WTC11 (cell line): ENCODE data around the gene GPR26. TPM values are rescaled to one million over a fixed set of nuclear protein-coding genes. Genes with fewer than 3 reads are reported as not detected.

Source experiments
- ATAC-seq: fragments of 200-7000 bp; cut with Tn5 transposase; 2 replicates; pipeline ENCODE4 v1.10.0; 2021; ENCODE audit warnings: mild to moderate bottlenecking, moderate library complexity
- CTCF ChIA-PET: fragments of 300-600 bp; sonication (Branson Sonifier 250); formaldehyde crosslinking; loops from one replicate; lab custom pipeline; 2021; ENCODE audit warnings: antibody characterized with exemption; lab: Charles Lee
- POLR2A ChIA-PET: fragments of 350-600 bp; sonication (Branson Sonifier 250); formaldehyde crosslinking; loops from one replicate; lab custom pipeline; 2021; ENCODE audit warnings: antibody characterized with exemption; lab: Charles Lee
- DNase-seq: peaks from one replicate; pipeline ENCODE4 v3.0.0; 2021; ENCODE audit warnings: low spot score
- H3K27ac Mint-ChIP-seq: 2 replicates; pipeline ENCODE4 v1.8.0; 2021; ENCODE audit warnings: mixed read lengths
- H3K27me3 Mint-ChIP-seq: 2 replicates; pipeline ENCODE4 v1.8.0; 2021; ENCODE audit warnings: low read depth, mild to moderate bottlenecking, moderate library complexity, mixed read lengths
- H3K36me3 Mint-ChIP-seq: 2 replicates; pipeline ENCODE4 v1.8.0; 2021; ENCODE audit warnings: mixed read lengths
- H3K4me1 Mint-ChIP-seq: 2 replicates; pipeline ENCODE4 v1.8.0; 2022; ENCODE audit warnings: mixed read lengths
- H3K4me3 Mint-ChIP-seq: 2 replicates; pipeline ENCODE4 v1.8.0; 2021; ENCODE audit warnings: mild to moderate bottlenecking, moderate library complexity, mixed read lengths
- H3K9me3 Mint-ChIP-seq: 2 replicates; pipeline ENCODE4 v1.8.0; 2021; ENCODE audit warnings: mixed read lengths
- CBFB ChIP-seq: sonication (generic); formaldehyde crosslinking; IDR thresholded peaks from 2 replicates; pipeline ENCODE4 v1.8.1; 2022; ENCODE audit warnings: mild to moderate bottlenecking, low read depth, missing genetic modification reagents
- ESRRA ChIP-seq: sonication (generic); formaldehyde crosslinking; IDR thresholded peaks from 2 replicates; pipeline ENCODE4 v1.8.1; 2022; ENCODE audit warnings: mild to moderate bottlenecking, missing genetic modification reagents, borderline replicate concordance
- HMGA2 ChIP-seq: fragments of 250-450 bp; sonication (Bioruptor Pico); IDR thresholded peaks from 2 replicates; pipeline ENCODE4 v1.4.0; 2021; ENCODE audit warnings: mild to moderate bottlenecking, moderate library complexity
- ZNF416 ChIP-seq: fragments of 250-450 bp; sonication (Bioruptor Pico); IDR thresholded peaks from 2 replicates; pipeline ENCODE4 v1.9.0; 2021; ENCODE audit warnings: mild to moderate bottlenecking, inconsistent platforms
- ZNF532 ChIP-seq: fragments of 250-450 bp; sonication (Bioruptor Pico); IDR thresholded peaks from 2 replicates; pipeline ENCODE4 v1.9.0; 2021; ENCODE audit warnings: mild to moderate bottlenecking, borderline replicate concordance
- total RNA-seq: library from RNA; stranded (reverse); gene quantifications from 3 replicates; pipeline ENCODE4 v1.2.3, GENCODE V29; 2021

The GPR26 gene
- total RNA-seq, 1 experiment from 2014 or later, result 0.07 TPM

- ChIA-PET CTCF (interaction anchor here (1.3 kb wide), 1 partner anchor 41 kb away, joined by 3 read pairs; no protein-coding TSS in a partner anchor), POLR2A (no interaction called here)
- peaks cover 35% of the 10 kb centered on the region for H3K4me1 Mint-ChIP-seq
- no peak overlapping the region for H3K4me3 Mint-ChIP-seq
- H3K27ac Mint-ChIP-seq, result no peak overlapping the region
- ATAC-seq (no peak), DNase-seq (no peak)
- no peaks in the 10 kb centered on the region for H3K36me3 Mint-ChIP-seq
- peaks cover 3% of the 10 kb centered on the region; the same call in 1 of the 2 replicates for H3K27me3 Mint-ChIP-seq
- no peaks in the 10 kb centered on the region for H3K9me3 Mint-ChIP-seq
- no peak for TF ChIP-seq ZNF532
- no peak for TF ChIP-seq HMGA2
- no peak for TF ChIP-seq ESRRA (CRISPR knock-in tag)
- no peak for TF ChIP-seq CBFB
- no peak for TF ChIP-seq ZNF416
Observed at GRCh38 chr10:123744224-123744536, 78.0 kb downstream of the GPR26 start.

Other genes with a start within 250 kb of the GPR26 start
- gene CPXM2, start 225.5 kb downstream of the GPR26 start, total RNA-seq, result 3.4 to 4.8 TPM (median 4.7 TPM) in 3 replicates